Suprapubic skin (tissue), 4 donors: ENCODE data around the gene STUM. TPM values are rescaled to one million over a fixed set of nuclear protein-coding genes. Genes with fewer than 3 reads are reported as not detected.

Experiments
- DNase-seq, 2 donors: peaks; one replicate each; pipeline ENCODE4 v3.0.0-alpha.2; 2019; ENCODE audit warnings: low spot score in 2 of 2
- H3K27ac ChIP-seq: fragments of 200-600 bp; sonication (generic); one replicate; pipeline ENCODE4 v1.5.1; 2019
- H3K27me3 ChIP-seq: fragments of 200-600 bp; sonication (generic); one replicate; pipeline ENCODE4 v1.5.1; 2019
- H3K36me3 ChIP-seq: fragments of 200-600 bp; sonication (generic); one replicate; pipeline ENCODE4 v1.5.1; 2019
- H3K4me1 ChIP-seq: fragments of 200-600 bp; sonication (generic); one replicate; pipeline ENCODE4 v1.5.1; 2019
- H3K4me3 ChIP-seq: fragments of 200-600 bp; sonication (generic); one replicate; pipeline ENCODE4 v1.5.1; 2019; ENCODE audit warnings: mild to moderate bottlenecking
- H3K9me3 ChIP-seq: fragments of 200-600 bp; sonication (generic); one replicate; pipeline ENCODE4 v1.5.1; 2019
- EP300 ChIP-seq: sonication (generic); formaldehyde crosslinking; IDR thresholded peaks from one replicate; pipeline ENCODE4 v1.6.1; 2017; ENCODE audit warnings: antibody characterized with exemption
- POLR2A ChIP-seq, 2 donors: fragments of 450-650 bp; IDR thresholded peaks; one replicate each; pipeline ENCODE4 v1.6.1; 2017; ENCODE audit warnings: antibody characterized with exemption in 2 of 2, mild to moderate bottlenecking in 2 of 2, moderate library complexity in 2 of 2
- POLR2AphosphoS5 ChIP-seq, 3 donors: sonication (generic); formaldehyde crosslinking; IDR thresholded peaks; one replicate each; pipeline ENCODE4 v1.6.1; 2017; ENCODE audit warnings: antibody characterized with exemption in 3 of 3
- WGBS: methylation state at CpG from one replicate; pipeline ENCODE4 v1.1.5; 2018; 5-methylcytosine and 5-hydroxymethylcytosine counted together
- total RNA-seq, 4 donors: library from RNA; depleted of rRNA; stranded (reverse); fragments of >200 nt; gene quantifications; one replicate each; pipeline ENCODE4 v1.1.0, GENCODE V29; 2016
- TF ChIP-seq, protein P1 (sequence below), 2 donors: fragments of 200-600 bp in 1 of 2; fragments of 450-650 bp in 1 of 2; sonication (generic) in 1 of 2; IDR thresholded peaks; one replicate each; pipeline ENCODE4 v1.5.1; 2016 to 2019; ENCODE audit warnings: antibody characterized with exemption in 2 of 2, mild to moderate bottlenecking in 1 of 2, moderate library complexity in 1 of 2

STUM gene
- total RNA-seq, 4 donors from 2014 or later: 1.6 to 5.9 (median 2.0) TPM

DNA sequence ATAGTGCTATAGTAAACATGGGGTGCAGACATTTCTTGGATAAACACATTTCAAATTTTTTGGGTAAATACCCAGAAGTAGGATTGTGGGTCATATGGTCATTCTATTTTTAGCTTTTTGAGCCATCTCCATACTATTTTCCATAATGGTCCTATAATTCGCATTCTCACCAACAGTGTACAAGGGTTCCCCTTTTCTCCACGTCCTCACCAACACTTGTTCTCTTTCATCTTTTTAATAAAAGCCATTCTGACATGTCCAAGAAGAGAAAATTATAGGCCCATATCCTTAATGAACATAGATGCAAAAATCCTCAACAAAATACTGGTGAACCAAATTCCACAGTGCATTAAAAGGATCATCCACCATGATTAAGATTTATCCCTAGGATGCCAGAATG is 8.9 kb downstream of the STUM start:
- Histone ChIP-seq H3K27ac (no peak overlapping the region), H3K36me3 (no peaks in the 10 kb centered on the region), H3K4me3 (no peak overlapping the region), H3K27me3 (peaks cover 3% of the 10 kb centered on the region), H3K9me3 (no peaks in the 10 kb centered on the region), H3K4me1 (no peaks in the 10 kb centered on the region)
- no peak for TF ChIP-seq POLR2AphosphoS5 (IDR thresholded peaks at IDR 0.05)
- TF ChIP-seq POLR2A (IDR thresholded peaks at IDR 0.05): no peak
- TF ChIP-seq EP300: no peak
- TF ChIP-seq, protein P1, sequence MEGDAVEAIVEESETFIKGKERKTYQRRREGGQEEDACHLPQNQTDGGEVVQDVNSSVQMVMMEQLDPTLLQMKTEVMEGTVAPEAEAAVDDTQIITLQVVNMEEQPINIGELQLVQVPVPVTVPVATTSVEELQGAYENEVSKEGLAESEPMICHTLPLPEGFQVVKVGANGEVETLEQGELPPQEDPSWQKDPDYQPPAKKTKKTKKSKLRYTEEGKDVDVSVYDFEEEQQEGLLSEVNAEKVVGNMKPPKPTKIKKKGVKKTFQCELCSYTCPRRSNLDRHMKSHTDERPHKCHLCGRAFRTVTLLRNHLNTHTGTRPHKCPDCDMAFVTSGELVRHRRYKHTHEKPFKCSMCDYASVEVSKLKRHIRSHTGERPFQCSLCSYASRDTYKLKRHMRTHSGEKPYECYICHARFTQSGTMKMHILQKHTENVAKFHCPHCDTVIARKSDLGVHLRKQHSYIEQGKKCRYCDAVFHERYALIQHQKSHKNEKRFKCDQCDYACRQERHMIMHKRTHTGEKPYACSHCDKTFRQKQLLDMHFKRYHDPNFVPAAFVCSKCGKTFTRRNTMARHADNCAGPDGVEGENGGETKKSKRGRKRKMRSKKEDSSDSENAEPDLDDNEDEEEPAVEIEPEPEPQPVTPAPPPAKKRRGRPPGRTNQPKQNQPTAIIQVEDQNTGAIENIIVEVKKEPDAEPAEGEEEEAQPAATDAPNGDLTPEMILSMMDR (IDR thresholded peaks at IDR 0.05): no peak
- no peak for DNase-seq
- WGBS: 88% methylated on average over 2 of the region's 2 CpGs

DNA sequence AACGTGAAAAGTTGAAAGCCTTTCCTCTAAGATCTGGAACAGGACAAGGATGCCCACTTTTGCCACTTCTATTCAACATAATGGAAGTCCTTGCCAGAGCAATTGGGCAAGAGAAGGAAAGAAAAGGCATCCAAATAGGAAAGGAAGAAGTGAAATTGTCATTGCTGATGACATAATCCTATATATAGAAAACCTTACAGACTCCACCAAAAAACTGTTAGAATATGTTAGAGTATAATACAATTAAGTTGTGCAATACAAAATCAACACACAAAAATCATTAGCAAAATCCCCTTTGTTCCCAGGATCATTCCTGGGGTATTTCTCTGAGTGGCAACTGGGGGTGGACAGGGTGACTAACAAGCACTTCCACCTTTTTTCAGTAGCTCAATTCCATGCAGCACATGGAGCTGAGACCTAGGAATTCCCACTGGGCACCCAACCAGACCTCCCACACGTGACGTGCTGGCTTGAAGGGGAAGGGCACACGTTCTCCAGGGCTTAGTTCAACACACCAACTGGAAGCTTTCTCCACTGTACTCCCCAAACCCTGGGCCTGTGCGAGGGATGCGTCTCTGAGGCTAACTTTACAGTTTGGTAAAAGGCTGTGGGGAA is 9.6 kb downstream of the STUM start:
- no peak for DNase-seq

DNA sequence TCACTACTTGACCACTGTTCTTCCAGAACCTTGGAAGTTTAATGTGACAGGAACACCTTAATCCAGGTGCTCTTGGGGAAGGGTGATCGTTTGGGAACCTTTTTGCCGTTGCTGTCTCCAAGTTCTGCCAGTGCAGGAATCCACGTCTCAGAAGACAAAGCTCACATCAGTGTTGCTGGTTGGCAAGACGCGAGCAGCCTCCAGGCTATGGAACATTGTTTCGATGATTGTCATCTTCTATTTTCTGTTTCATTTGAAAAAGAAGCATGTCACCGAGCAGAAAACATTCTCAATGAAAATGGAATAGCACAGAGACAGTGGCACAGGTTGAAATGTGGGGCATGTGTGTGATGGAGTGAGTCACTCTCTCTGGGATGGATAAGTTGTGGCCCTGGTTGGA is 11.7 kb downstream of the STUM start:
- no peaks in the 10 kb centered on the region for H3K27me3 ChIP-seq
- no peaks in the 10 kb centered on the region for H3K4me1 ChIP-seq
- no peak overlapping the region for H3K4me3 ChIP-seq
- no peaks in the 10 kb centered on the region for H3K9me3 ChIP-seq
- DNase-seq: peak in 1 of 2 donors; percentile 40
- no peaks in the 10 kb centered on the region for H3K36me3 ChIP-seq
- 70% methylated on average over 7 of the region's 7 CpGs for WGBS
- H3K27ac ChIP-seq: no peak overlapping the region
- TF ChIP-seq EP300 (no peak), POLR2AphosphoS5 (IDR thresholded peaks at IDR 0.05) (no peak), POLR2A (IDR thresholded peaks at IDR 0.05) (no peak)
- TF ChIP-seq, protein P1 (IDR thresholded peaks at IDR 0.05): no peak

More for the DNA sequence above, 9.6 kb downstream of the STUM start:
- Histone ChIP-seq H3K9me3 (no peaks in the 10 kb centered on the region), H3K4me1 (no peaks in the 10 kb centered on the region), H3K27ac (no peak overlapping the region), H3K36me3 (no peaks in the 10 kb centered on the region), H3K27me3 (peaks cover 3% of the 10 kb centered on the region), H3K4me3 (no peak overlapping the region)
- TF ChIP-seq, protein P1 (IDR thresholded peaks at IDR 0.05): no peak
- 68% methylated on average over 6 of the region's 6 CpGs for whole genome bisulfite sequencing

DNA sequence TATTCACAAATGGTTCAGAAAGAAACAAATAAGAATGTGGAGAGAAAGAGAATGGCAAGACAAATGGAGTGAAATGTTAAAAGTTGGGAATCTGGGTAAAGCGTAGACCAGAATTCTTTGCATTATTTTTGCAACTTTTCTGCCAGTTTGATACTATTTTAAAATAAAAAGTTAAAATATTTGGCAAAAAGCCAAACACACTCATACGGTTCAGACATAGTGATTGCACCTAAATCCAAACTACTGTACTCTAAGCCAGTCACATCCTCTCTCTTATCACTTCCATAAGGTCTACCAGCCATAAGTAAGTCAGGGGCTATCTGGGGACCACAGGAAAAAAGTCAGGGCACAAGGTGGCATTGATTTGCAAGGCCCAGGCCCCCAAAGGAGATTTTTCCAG is 14.4 kb downstream of the STUM start:
- no peaks in the 10 kb centered on the region for H3K36me3 ChIP-seq
- peaks cover 5% of the 10 kb centered on the region for H3K27me3 ChIP-seq
- 52% methylated on average over 2 of the region's 2 CpGs for WGBS
- DNase-seq: no peak
- no peak for TF ChIP-seq EP300
- TF ChIP-seq, protein P1 (IDR thresholded peaks at IDR 0.05): no peak
- TF ChIP-seq POLR2A (IDR thresholded peaks at IDR 0.05): no peak
- TF ChIP-seq POLR2AphosphoS5 (IDR thresholded peaks at IDR 0.05): no peak
- peaks cover 4% of the 10 kb centered on the region for H3K4me1 ChIP-seq
- no peaks in the 10 kb centered on the region for H3K9me3 ChIP-seq
- H3K4me3 ChIP-seq: no peak overlapping the region
- no peak overlapping the region for H3K27ac ChIP-seq

DNA sequence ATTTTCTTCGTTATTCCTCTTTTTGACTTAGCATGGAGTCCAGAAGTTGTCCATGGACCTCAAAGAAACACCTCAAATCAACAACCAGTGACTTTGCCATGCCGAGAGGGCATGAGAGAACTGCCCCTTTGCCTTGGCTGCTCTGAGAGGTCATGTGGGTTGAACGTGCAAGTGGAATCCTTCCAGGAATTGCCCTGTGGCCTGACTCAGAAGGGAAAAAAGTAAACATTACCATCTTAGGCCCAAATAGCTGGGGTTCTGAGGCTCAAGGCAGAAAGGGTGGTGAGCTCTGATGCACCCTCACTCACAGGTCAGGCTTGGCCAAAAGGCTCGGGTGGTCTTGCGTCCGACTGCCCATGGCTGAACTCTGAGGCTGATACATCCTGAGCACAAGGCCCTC is 15.1 kb downstream of the STUM start:
- Histone ChIP-seq H3K27ac (no peak overlapping the region), H3K9me3 (no peaks in the 10 kb centered on the region), H3K4me1 (peaks cover 9% of the 10 kb centered on the region), H3K27me3 (peaks cover 5% of the 10 kb centered on the region), H3K4me3 (no peak overlapping the region), H3K36me3 (no peaks in the 10 kb centered on the region)
- no peak for DNase-seq
- no peak for TF ChIP-seq EP300
- no peak for TF ChIP-seq POLR2A (IDR thresholded peaks at IDR 0.05)
- TF ChIP-seq, protein P1 (IDR thresholded peaks at IDR 0.05): no peak
- TF ChIP-seq POLR2AphosphoS5 (IDR thresholded peaks at IDR 0.05): no peak
- WGBS: 93% methylated on average over 6 of the region's 6 CpGs
